Measurements from ENCODE around the gene CDC34.

Gene CDC34

DNA sequence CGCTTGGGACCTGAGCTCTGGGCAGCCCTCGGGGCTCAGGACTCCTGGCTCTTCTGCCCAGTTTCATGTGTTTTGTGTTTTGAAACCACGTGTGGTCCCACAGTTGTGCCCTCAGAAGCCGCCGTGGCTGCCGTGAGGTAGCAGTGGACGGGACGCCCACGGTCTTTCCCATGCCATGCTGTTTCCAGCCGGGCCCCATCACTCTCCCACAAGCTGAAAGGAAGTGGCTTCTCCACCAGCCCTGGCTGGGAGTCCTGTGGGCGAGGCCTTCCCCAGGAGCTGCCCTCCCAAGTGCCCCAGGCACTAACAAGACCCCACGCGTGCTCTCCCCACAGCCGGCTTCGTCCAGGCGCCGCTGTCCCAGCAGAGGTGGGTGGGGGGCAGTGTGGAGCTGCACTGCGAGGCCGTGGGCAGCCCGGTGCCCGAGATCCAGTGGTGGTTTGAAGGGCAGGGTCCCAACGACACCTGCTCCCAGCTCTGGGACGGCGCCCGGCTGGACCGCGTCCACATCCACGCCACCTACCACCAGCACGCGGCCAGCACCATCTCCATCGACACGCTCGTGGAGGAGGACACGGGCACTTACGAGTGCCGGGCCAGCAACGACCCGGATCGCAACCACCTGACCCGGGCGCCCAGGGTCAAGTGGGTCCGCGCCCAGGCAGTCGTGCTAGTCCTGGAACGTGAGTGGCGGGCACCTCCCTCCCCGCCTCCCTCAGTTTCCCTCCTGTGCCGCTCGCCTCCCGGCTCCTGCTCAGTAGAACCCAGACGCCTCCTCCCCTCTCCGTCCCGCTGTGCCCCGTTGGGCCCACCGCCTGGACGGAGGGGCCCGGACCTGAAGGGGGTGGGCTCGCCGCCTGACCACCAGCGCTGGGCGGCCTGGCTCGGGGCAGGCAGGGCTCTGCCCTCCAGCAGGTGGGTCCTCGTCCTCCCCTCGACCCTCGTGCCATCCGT, 46.2 kb downstream of the CDC34 start:
- TF ChIP-seq FOXM1 (IDR thresholded peaks at IDR 0.05; ENCODE audit: borderline replicate concordance, low read depth) = no peak

DNA sequence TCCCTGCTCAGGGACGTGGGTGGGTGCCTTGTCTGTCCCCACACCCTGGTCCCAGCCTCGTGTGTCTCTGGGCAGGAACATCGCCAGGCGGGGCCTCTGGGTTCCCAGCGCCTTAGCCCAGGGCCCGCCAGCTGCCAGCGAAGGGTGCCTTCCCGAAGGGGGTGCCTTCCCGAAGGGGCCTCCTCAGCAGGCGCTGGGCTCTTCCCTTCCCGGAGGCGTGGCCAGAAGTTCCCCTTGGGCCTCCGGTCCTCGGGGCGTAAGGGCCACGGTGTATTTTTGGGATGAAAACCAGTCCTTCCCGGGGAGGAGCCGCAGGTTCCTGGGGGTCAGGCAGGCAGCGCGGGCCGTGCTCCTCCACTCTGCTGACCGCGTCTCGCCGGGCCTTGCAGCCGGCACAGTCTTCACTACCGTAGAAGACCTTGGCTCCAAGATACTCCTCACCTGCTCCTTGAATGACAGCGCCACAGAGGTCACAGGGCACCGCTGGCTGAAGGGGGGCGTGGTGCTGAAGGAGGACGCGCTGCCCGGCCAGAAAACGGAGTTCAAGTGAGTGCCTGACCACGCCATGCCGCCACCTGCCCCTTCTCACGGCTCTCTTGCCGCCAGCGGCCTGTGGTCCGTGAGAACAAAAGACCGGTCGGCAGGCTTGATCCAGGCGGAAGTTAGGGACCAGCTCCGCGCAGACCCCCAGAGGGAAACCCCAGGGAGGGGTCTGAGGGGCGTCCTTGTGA, 47.7 kb downstream of the CDC34 start:
- no peak for TF ChIP-seq CEBPB (IDR thresholded peaks at IDR 0.05)
- TF ChIP-seq REST (IDR thresholded peaks at IDR 0.05; ENCODE audit: low read depth) = no peak
- no peak for TF ChIP-seq CREB1 (IDR thresholded peaks at IDR 0.05; ENCODE audit: low read depth)
- no peak for TF ChIP-seq EGR1 (IDR thresholded peaks at IDR 0.05)
- TF ChIP-seq MAX (IDR thresholded peaks at IDR 0.05) = no peak
- no peak for TF ChIP-seq TAF1 (IDR thresholded peaks at IDR 0.05; ENCODE audit: low read depth)

DNA sequence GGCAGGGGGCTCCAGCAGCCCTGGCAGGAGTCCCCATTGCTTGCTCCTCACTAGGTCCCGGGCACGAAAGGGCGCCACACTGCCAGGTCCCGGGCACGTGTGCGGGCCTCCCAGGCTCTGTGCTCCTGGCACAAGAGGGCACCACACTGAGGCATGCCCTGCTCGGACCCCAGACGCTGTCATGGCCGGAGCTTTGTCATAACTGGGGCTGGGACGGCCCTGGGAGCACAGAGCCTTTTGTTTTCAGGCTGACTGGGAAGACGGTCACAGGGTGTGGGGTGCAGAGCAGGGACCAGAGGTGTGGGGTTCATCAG, 48.2 kb downstream of the CDC34 start:
- TF ChIP-seq FOXM1 (IDR thresholded peaks at IDR 0.05; ENCODE audit: borderline replicate concordance, low read depth) = no peak

- TF ChIP-seq FOXM1 (IDR thresholded peaks at IDR 0.05; ENCODE audit: borderline replicate concordance, low read depth) (no peak), EP300 (IDR thresholded peaks at IDR 0.05; ENCODE audit: borderline replicate concordance) (no peak), REST (IDR thresholded peaks at IDR 0.05; ENCODE audit: low read depth) (no peak), MAX (IDR thresholded peaks at IDR 0.05) (no peak), YY1 (IDR thresholded peaks at IDR 0.05; ENCODE audit: low read depth) (no peak), TAF1 (IDR thresholded peaks at IDR 0.05; ENCODE audit: low read depth) (no peak), RAD21 (IDR thresholded peaks at IDR 0.05; ENCODE audit: low read depth) (no peak), TCF12 (IDR thresholded peaks at IDR 0.05; ENCODE audit: low read depth) (no peak), CEBPB (IDR thresholded peaks at IDR 0.05) (no peak), TEAD4 (IDR thresholded peaks at IDR 0.05) (no peak), CREB1 (IDR thresholded peaks at IDR 0.05; ENCODE audit: low read depth) (no peak), NFIC (IDR thresholded peaks at IDR 0.05) (no peak), ZBTB7A (IDR thresholded peaks at IDR 0.05; ENCODE audit: low read depth) (no peak), EGR1 (IDR thresholded peaks at IDR 0.05) (no peak)
- TF ChIP-seq, protein P1, sequence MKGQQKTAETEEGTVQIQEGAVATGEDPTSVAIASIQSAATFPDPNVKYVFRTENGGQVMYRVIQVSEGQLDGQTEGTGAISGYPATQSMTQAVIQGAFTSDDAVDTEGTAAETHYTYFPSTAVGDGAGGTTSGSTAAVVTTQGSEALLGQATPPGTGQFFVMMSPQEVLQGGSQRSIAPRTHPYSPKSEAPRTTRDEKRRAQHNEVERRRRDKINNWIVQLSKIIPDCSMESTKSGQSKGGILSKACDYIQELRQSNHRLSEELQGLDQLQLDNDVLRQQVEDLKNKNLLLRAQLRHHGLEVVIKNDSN (IDR thresholded peaks at IDR 0.05) = no peak
Observed at GRCh38 chr19:580274-580835, 48.8 kb downstream of the CDC34 start.

DNA sequence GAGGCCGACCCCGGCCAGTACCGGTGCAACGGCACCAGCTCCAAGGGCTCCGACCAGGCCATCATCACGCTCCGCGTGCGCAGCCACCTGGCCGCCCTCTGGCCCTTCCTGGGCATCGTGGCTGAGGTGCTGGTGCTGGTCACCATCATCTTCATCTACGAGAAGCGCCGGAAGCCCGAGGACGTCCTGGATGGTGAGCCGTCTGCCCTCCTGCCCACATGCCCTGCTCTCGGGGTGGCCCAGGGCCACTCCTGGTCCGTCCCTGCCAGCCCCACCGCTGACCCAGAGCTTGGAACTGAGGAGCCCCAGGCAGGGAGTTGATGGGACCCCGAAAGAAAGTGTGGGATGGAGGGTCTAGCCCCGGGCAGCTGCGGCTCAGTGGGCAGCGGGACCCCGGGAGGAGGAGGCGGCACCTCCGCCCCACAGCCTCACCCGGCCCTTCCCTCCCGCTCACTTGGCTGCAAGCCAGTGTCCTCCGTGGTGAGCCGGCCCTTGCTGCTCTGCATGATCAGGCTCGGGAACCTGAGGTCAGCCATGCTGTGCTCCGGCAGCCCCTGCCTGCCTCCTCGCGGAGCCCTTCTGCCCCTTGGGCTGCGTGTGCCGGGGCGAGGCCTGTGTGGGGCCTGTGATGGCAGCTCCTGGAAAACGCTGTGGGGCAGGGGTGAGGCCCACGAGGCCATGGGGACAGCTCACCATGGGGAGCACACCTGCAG, 50.0 kb downstream of the CDC34 start:
- TF ChIP-seq TAF1 (IDR thresholded peaks at IDR 0.05; ENCODE audit: low read depth) = no peak
- TF ChIP-seq EP300 (IDR thresholded peaks at IDR 0.05; ENCODE audit: borderline replicate concordance) = no peak
- no peak for TF ChIP-seq YY1 (IDR thresholded peaks at IDR 0.05; ENCODE audit: low read depth)
- TF ChIP-seq FOXM1 (IDR thresholded peaks at IDR 0.05; ENCODE audit: borderline replicate concordance, low read depth) = no peak
- peak; percentile 9; the same call in 1 of the 2 replicates for TF ChIP-seq MAX (IDR thresholded peaks at IDR 0.05)
- TF ChIP-seq, protein P1 (IDR thresholded peaks at IDR 0.05) = no peak
- TF ChIP-seq TCF12 (IDR thresholded peaks at IDR 0.05; ENCODE audit: low read depth) = no peak
- peak; percentile 71 for TF ChIP-seq NFIC (IDR thresholded peaks at IDR 0.05)
- TF ChIP-seq TEAD4 (IDR thresholded peaks at IDR 0.05) = no peak
- TF ChIP-seq CEBPB (IDR thresholded peaks at IDR 0.05) = no peak
- TF ChIP-seq RAD21 (IDR thresholded peaks at IDR 0.05; ENCODE audit: low read depth) = no peak
- TF ChIP-seq REST (IDR thresholded peaks at IDR 0.05; ENCODE audit: low read depth) = no peak
